ENCODE measurements around the gene IL27RA.

Gene IL27RA

GRCh38 chr19:14055396-14055795, 23.8 kb downstream of the IL27RA start:
- Histone ChIP-seq H3K27ac (no peak overlapping the region), H3K9ac (ENCODE audit: insufficient read length) (no peak overlapping the region), H3K9me3 (ENCODE audit: low read depth, low read length) (no peaks in the 10 kb centered on the region), H3K36me3 (ENCODE audit: insufficient read depth, low read length) (peaks cover 7% of the 10 kb centered on the region; the same call in 1 of the 2 replicates), H3K4me3 (no peak overlapping the region)
- TF ChIP-seq POLR2AphosphoS5 (IDR thresholded peaks at IDR 0.05; ENCODE audit: borderline replicate concordance, low read depth, low read length): no peak
- TF ChIP-seq FOXP2 (optimal IDR thresholded peaks at IDR 0.05; ENCODE audit: control extremely low read depth, extremely low read length, insufficient read depth): no peak
- TF ChIP-seq EZH2 (IDR thresholded peaks at IDR 0.05): no peak
- DNase-seq (ENCODE audit: low read depth, low spot score): no peak

GRCh38 chr19:14056069-14056666, 24.6 kb downstream of the IL27RA start:
- H3K4me3 ChIP-seq: peak overlapping the region; percentile 84
- peaks cover 7% of the 10 kb centered on the region; the same call in 1 of the 2 replicates for H3K36me3 ChIP-seq (ENCODE audit: insufficient read depth, low read length)
- H3K27ac ChIP-seq: no peak overlapping the region
- H3K9ac ChIP-seq (ENCODE audit: insufficient read length): no peak overlapping the region
- H3K9me3 ChIP-seq (ENCODE audit: low read depth, low read length): no peaks in the 10 kb centered on the region
- DNase-seq (ENCODE audit: low read depth, low spot score): no peak
- no peak for TF ChIP-seq FOXP2 (optimal IDR thresholded peaks at IDR 0.05; ENCODE audit: control extremely low read depth, extremely low read length, insufficient read depth)
- no peak for TF ChIP-seq POLR2AphosphoS5 (IDR thresholded peaks at IDR 0.05; ENCODE audit: borderline replicate concordance, low read depth, low read length)
- TF ChIP-seq EZH2 (IDR thresholded peaks at IDR 0.05): no peak

DNA sequence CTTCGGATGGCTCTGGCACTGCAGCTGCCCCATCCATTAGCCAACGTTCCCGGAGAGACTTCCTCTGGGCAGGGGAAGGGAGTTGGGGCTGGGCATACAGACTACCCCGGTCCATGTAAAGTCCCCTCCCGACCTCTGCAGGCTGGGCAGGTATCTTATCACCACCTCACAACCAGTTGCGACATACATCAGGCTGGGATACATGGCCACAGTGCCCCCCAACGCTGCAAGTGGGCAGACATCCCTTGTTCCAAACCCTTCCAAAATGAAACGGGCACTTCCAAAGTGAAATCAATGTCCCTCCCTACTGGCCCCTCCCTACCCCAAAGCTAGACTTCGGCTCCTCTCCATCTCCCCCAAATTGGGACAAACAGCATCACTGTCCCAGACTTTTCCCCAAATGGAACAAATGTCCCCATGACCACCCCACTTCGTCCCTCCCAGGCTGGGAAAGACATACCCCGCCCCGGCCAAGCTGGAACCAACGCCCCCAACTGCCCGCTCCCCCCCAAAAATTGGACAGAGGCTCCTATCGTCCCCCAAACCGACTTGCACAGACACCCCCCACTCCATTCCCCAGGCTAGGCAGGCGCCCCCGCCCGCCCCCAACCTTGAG, 25.3 kb downstream of the IL27RA start:
- H3K9me3 ChIP-seq (ENCODE audit: low read depth, low read length): no peaks in the 10 kb centered on the region
- peaks cover 7% of the 10 kb centered on the region; the same call in 1 of the 2 replicates for H3K36me3 ChIP-seq (ENCODE audit: insufficient read depth, low read length)
- TF ChIP-seq EZH2 (IDR thresholded peaks at IDR 0.05): no peak
- no peak for TF ChIP-seq POLR2AphosphoS5 (IDR thresholded peaks at IDR 0.05; ENCODE audit: borderline replicate concordance, low read depth, low read length)
- TF ChIP-seq FOXP2 (optimal IDR thresholded peaks at IDR 0.05; ENCODE audit: control extremely low read depth, extremely low read length, insufficient read depth): no peak
- no peak overlapping the region for H3K27ac ChIP-seq
- H3K4me3 ChIP-seq: peak overlapping the region; percentile 84
- peak overlapping the region; percentile 53 for H3K9ac ChIP-seq (ENCODE audit: insufficient read length)
- DNase-seq (ENCODE audit: low read depth, low spot score): no peak

- DNase-seq (ENCODE audit: low read depth, low spot score): no peak
- H3K9me3 ChIP-seq (ENCODE audit: low read depth, low read length): no peaks in the 10 kb centered on the region
- TF ChIP-seq FOXP2 (optimal IDR thresholded peaks at IDR 0.05; ENCODE audit: control extremely low read depth, extremely low read length, insufficient read depth) (no peak), POLR2AphosphoS5 (IDR thresholded peaks at IDR 0.05; ENCODE audit: borderline replicate concordance, low read depth, low read length) (no peak), EZH2 (IDR thresholded peaks at IDR 0.05) (no peak)
- H3K27ac ChIP-seq: no peak overlapping the region
- H3K9ac ChIP-seq (ENCODE audit: insufficient read length): no peak overlapping the region
- H3K36me3 ChIP-seq (ENCODE audit: insufficient read depth, low read length): peaks cover 4% of the 10 kb centered on the region; the same call in 1 of the 2 replicates
- peak overlapping the region; percentile 84 for H3K4me3 ChIP-seq
Measured at GRCh38 chr19:14058182-14059092, 26.9 kb downstream of the IL27RA start.

DNA sequence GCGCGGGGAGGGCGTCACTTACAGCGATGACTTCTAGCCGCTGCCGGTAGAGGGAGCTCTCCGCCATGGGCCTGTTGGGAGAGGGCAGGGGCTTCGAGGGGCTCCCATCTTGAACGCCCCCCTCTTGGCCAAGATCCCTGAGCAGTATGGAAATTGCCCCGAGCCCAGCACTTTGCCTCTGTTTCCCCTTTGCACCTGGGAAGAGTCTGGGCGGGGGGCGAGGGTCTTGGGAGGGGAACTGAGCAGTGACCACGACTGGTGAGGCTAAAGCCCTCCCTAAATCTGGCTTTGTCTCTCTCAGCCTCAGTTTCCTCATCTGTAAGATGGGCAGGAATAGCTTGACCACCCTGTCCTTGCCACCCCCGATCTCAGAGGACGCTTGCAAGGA, 27.5 kb downstream of the IL27RA start:
- H3K9me3 ChIP-seq (ENCODE audit: low read depth, low read length): no peaks in the 10 kb centered on the region
- H3K4me3 ChIP-seq: no peak overlapping the region
- peaks cover 2% of the 10 kb centered on the region; the same call in 1 of the 2 replicates for H3K36me3 ChIP-seq (ENCODE audit: insufficient read depth, low read length)
- DNase-seq (ENCODE audit: low read depth, low spot score): no peak
- no peak for TF ChIP-seq POLR2AphosphoS5 (IDR thresholded peaks at IDR 0.05; ENCODE audit: borderline replicate concordance, low read depth, low read length)
- no peak for TF ChIP-seq EZH2 (IDR thresholded peaks at IDR 0.05)
- no peak for TF ChIP-seq FOXP2 (optimal IDR thresholded peaks at IDR 0.05; ENCODE audit: control extremely low read depth, extremely low read length, insufficient read depth)
- no peak overlapping the region for H3K9ac ChIP-seq (ENCODE audit: insufficient read length)
- H3K27ac ChIP-seq: no peak overlapping the region

GRCh38 chr19:14059652-14060155, 28.1 kb downstream of the IL27RA start:
- TF ChIP-seq EZH2 (IDR thresholded peaks at IDR 0.05): no peak
- no peak for TF ChIP-seq FOXP2 (optimal IDR thresholded peaks at IDR 0.05; ENCODE audit: control extremely low read depth, extremely low read length, insufficient read depth)
- no peak for TF ChIP-seq POLR2AphosphoS5 (IDR thresholded peaks at IDR 0.05; ENCODE audit: borderline replicate concordance, low read depth, low read length)
- no peak overlapping the region for H3K27ac ChIP-seq
- H3K9me3 ChIP-seq (ENCODE audit: low read depth, low read length): no peaks in the 10 kb centered on the region
- no peak overlapping the region for H3K9ac ChIP-seq (ENCODE audit: insufficient read length)
- 0 out of 2 replicates have a peak, but pooled peaks cover 2% of the 10 kb centered on the region for H3K36me3 ChIP-seq (ENCODE audit: insufficient read depth, low read length)
- H3K4me3 ChIP-seq: no peak overlapping the region
- no peak for DNase-seq (ENCODE audit: low read depth, low spot score)

DNA sequence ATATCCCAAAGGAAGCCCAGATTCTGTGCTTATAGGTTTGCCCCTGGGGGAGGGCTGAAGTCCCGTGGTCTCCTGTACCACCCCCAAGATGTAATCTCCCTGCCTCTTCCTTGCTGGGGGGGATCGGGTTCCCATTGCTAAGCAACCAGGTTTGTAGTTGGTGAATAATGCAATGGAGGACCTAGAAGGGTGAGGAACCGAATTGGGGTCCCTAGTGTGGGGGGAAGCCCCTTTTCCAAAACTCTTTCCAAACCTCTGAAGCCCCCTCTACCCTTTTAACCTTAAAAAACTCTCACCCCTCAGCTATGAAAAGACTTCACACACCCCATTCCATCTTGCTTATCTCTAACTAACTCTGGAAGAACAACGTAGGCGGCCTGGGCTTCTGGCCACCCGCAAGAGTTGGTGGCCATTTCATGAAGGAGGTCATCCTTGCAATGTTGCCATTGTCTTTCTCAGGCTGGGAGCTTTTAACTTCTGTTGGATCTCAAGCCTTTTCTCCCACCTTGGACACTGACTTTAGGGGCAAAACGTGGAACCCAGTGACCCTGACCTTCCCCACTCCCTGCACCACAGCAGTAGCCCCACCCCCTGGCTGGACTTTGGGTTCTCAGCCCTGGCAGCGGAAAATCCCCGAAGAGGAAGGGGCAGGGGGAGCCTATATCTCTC, 29.7 kb downstream of the IL27RA start:
- no peak for TF ChIP-seq EZH2 (IDR thresholded peaks at IDR 0.05)
- no peak for TF ChIP-seq POLR2AphosphoS5 (IDR thresholded peaks at IDR 0.05; ENCODE audit: borderline replicate concordance, low read depth, low read length)
- TF ChIP-seq FOXP2 (optimal IDR thresholded peaks at IDR 0.05; ENCODE audit: control extremely low read depth, extremely low read length, insufficient read depth): no peak
- Histone ChIP-seq H3K36me3 (ENCODE audit: insufficient read depth, low read length) (no peaks in the 10 kb centered on the region), H3K9ac (ENCODE audit: insufficient read length) (no peak overlapping the region), H3K27ac (no peak overlapping the region), H3K9me3 (ENCODE audit: low read depth, low read length) (no peaks in the 10 kb centered on the region), H3K4me3 (no peak overlapping the region)
- DNase-seq (ENCODE audit: low read depth, low spot score): no peak
